ENCODE data around the gene KMT2E. TPM values are rescaled to one million over a fixed set of nuclear protein-coding genes. Genes with fewer than 3 reads are reported as not detected.

The KMT2E gene
- polyA plus RNA-seq, 1 experiment: 4.4 TPM

DNA sequence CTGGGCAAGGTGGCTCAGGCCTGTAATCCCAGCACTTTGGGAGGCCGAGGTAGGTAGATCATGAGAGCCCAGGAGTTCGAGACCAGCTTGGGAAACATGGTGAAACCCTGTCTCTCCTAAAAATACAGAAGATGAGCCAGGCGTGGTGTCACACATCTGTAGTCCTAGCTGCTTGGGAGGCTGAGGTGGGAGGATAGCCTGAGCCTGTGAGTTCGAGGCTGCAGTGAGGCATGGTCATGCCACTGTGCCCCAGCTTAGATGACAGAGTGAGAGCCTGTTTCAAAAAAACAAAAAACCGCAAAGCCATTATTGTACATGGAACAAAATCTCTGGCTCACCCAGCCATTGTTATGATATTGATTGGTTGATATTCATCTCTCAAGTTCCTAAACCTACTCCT is 53.7 kb downstream of the KMT2E start:
- POLR2A ChIA-PET: interaction anchor here (0.6 kb wide), 1 partner anchor 358 kb away, joined by 3 read pairs; no protein-coding TSS in a partner anchor
- TF ChIP-seq, protein P1, sequence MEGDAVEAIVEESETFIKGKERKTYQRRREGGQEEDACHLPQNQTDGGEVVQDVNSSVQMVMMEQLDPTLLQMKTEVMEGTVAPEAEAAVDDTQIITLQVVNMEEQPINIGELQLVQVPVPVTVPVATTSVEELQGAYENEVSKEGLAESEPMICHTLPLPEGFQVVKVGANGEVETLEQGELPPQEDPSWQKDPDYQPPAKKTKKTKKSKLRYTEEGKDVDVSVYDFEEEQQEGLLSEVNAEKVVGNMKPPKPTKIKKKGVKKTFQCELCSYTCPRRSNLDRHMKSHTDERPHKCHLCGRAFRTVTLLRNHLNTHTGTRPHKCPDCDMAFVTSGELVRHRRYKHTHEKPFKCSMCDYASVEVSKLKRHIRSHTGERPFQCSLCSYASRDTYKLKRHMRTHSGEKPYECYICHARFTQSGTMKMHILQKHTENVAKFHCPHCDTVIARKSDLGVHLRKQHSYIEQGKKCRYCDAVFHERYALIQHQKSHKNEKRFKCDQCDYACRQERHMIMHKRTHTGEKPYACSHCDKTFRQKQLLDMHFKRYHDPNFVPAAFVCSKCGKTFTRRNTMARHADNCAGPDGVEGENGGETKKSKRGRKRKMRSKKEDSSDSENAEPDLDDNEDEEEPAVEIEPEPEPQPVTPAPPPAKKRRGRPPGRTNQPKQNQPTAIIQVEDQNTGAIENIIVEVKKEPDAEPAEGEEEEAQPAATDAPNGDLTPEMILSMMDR (IDR thresholded peaks at IDR 0.05; ENCODE audit: insufficient read depth, low read depth, low read length): no peak
- no peaks in the 10 kb centered on the region for H3K27me3 ChIP-seq (ENCODE audit: control insufficient read depth, insufficient read depth, low read length)
- CTCF ChIA-PET: interaction anchor here (0.6 kb wide), 1 partner anchor 108 kb away, joined by 3 read pairs; no protein-coding TSS in a partner anchor
- no peak overlapping the region for H3K4me3 ChIP-seq (ENCODE audit: low read depth, low read length)
- H3K36me3 ChIP-seq (ENCODE audit: control insufficient read depth, insufficient read depth, low read length): peaks cover 8% of the 10 kb centered on the region
- no peak for DNase-seq (ENCODE audit: low read depth)

DNA sequence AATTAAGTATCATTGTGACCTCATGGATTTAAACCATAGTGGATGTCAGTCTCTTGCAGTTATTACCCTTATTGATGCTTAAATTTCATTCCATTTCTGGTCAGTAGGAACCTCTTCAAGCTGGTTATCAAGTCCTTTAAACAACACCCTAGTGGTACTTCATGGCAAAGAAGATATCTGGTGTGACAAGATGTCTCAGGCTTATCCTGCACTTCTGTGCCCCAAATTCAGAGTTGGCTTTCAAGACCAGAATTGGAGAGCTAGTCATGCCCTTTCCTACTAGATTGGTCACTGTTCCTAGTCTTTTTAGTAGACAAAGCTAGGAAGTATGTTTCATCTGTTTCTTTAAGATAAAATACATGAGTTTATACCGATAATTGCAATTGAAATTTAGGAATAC is 54.9 kb downstream of the KMT2E start:
- POLR2A ChIA-PET: interaction anchor here (0.6 kb wide), 1 partner anchor 87 kb away, joined by 3 read pairs; no protein-coding TSS in a partner anchor

DNA sequence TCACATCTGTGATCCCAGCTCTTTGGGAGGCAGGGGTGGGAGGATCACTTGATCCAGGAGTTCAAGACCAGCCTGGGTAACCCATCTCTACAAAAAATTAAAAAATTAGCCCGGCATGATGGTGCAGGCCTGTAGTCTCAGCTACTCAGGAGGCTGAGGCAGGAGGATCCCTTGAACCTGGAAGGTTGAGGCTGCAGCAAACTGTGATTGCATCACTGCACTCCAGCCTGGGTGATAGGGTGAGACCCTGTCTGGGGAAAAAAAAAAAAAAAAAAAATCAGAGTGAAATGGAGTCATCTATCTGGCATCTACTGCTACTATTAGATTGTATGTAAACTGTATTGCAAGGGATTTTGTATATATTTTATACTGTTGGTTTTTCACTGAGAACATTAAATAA is 59.1 kb downstream of the KMT2E start:
- H3K4me3 ChIP-seq (ENCODE audit: low read depth, low read length): no peak overlapping the region
- H3K36me3 ChIP-seq (ENCODE audit: control insufficient read depth, insufficient read depth, low read length): peaks cover 8% of the 10 kb centered on the region
- no peaks in the 10 kb centered on the region for H3K27me3 ChIP-seq (ENCODE audit: control insufficient read depth, insufficient read depth, low read length)
- TF ChIP-seq, protein P1 (IDR thresholded peaks at IDR 0.05; ENCODE audit: insufficient read depth, low read depth, low read length): no peak
- POLR2A ChIA-PET: no interaction called here
- CTCF ChIA-PET: no interaction called here
- DNase-seq (ENCODE audit: low read depth): no peak

More for the DNA sequence above, 54.9 kb downstream of the KMT2E start:
- no peaks in the 10 kb centered on the region for H3K27me3 ChIP-seq (ENCODE audit: control insufficient read depth, insufficient read depth, low read length)
- CTCF ChIA-PET: interaction anchor here (0.7 to 1.3 kb wide), 2 partner anchors 19 to 21 kb away, joined by 3 read pairs; no protein-coding TSS in a partner anchor
- TF ChIP-seq, protein P1 (IDR thresholded peaks at IDR 0.05; ENCODE audit: insufficient read depth, low read depth, low read length): no peak
- peaks cover 11% of the 10 kb centered on the region for H3K36me3 ChIP-seq (ENCODE audit: control insufficient read depth, insufficient read depth, low read length)
- H3K4me3 ChIP-seq (ENCODE audit: low read depth, low read length): no peak overlapping the region
- DNase-seq (ENCODE audit: low read depth): no peak

DNA sequence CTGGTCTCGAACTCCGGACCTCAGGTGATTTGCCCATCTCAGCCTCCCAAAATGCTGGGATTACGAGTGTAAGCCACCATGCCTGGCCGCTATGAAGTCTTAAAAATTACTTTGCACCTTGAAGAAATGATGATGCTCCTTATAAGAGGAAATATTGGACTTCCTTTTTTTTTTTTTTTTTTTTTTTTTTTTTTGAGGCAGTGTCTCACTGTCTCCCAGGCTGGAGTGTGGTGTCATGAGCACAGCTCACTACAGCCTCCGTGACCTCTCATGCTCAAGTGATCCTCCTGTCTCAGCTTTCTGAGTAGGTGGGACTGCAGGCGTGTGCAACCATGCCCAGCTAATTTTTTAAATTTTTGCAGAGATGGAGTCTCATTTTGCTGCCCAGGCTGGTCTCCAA is 65.3 kb downstream of the KMT2E start:
- peaks cover 7% of the 10 kb centered on the region for H3K36me3 ChIP-seq (ENCODE audit: control insufficient read depth, insufficient read depth, low read length)
- no peak overlapping the region for H3K4me3 ChIP-seq (ENCODE audit: low read depth, low read length)
- CTCF ChIA-PET: no interaction called here
- TF ChIP-seq, protein P1 (IDR thresholded peaks at IDR 0.05; ENCODE audit: insufficient read depth, low read depth, low read length): no peak
- H3K27me3 ChIP-seq (ENCODE audit: control insufficient read depth, insufficient read depth, low read length): no peaks in the 10 kb centered on the region
- DNase-seq (ENCODE audit: low read depth): no peak
- POLR2A ChIA-PET: no interaction called here

DNA sequence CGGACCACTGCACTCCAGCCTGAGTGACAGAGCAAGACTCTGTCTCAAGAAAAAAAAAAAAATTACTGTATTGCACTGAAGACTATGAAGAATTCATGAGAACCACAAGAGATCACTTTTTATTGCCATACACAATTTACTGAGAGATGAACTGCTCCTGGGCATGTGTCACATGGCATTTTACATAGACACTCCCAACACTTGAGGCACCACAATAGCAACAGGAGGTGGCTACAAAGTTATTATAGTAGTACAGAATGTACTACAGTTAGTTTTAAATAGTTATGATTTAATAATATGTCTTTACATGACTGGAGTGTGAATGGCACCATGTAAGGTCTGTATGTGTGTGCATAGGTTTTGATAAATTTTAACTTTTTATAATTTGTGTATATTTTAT is 70.6 kb downstream of the KMT2E start:
- ChIA-PET POLR2A (no interaction called here), CTCF (no interaction called here)
- peaks cover 6% of the 10 kb centered on the region; the same call in 1 of the 2 replicates for H3K36me3 ChIP-seq (ENCODE audit: control insufficient read depth, insufficient read depth, low read length)
- H3K4me3 ChIP-seq (ENCODE audit: low read depth, low read length): no peak overlapping the region
- no peaks in the 10 kb centered on the region for H3K27me3 ChIP-seq (ENCODE audit: control insufficient read depth, insufficient read depth, low read length)
- TF ChIP-seq, protein P1 (IDR thresholded peaks at IDR 0.05; ENCODE audit: insufficient read depth, low read depth, low read length): no peak
- no peak for DNase-seq (ENCODE audit: low read depth)

All from BJ (cell line).